GM21529 (cell line): Measurements from ENCODE around the gene SCYGR3.
"Not testable (repeated sequence)": the region's sequence is repeated elsewhere in the genome, so short reads cannot be mapped to it uniquely, and the experiment has no call there.

ENCODE experiments used
- ATAC-seq: cut with Tn5 transposase; IDR thresholded peaks from one replicate; pipeline ENCODE4 v1.9.1; 2021; ENCODE audit not compliant: unreplicated experiment

The SCYGR3 gene

GRCh38 chr2:227614246-227614645 is 394 bp downstream of the SCYGR3 start:
- ATAC-seq = no peak

GRCh38 chr2:227613272-227613660 is 1.4 kb downstream of the SCYGR3 start:
- ATAC-seq = no peak

DNA sequence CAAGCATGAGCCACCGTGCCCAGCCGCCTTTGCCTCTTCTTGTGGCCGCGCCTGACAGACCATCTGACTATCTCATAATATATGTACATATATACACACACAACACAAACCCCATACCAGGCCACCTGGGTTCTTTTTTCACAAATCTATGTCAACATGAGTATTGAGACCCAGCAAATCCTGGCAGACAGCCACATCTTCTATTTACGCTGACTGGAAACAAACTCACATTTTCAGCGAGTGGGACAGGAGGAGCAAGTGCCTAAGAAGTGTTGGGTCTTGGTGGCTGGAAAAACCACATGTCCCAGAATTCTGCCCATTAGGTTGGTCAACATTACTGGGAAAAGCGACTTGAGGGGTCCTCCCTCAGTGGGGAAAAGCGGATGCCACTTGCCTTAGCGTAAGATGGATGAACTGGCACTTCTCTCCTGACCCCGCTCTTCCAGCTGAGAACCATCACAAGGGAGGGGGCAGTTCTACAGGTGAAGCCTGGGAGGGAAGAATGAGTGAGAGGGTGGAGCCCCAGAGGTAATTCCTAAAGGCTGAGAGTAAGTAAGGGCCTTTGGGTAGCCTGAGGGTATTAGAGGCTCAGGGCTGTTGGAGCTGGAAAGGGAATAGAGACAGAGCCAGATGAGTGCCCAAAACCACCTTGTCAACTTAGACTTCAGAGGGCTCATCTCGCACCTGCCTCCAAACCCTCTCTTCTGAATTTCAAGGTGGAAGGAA is 1.9 kb downstream of the SCYGR3 start:
- no peak for ATAC-seq

DNA sequence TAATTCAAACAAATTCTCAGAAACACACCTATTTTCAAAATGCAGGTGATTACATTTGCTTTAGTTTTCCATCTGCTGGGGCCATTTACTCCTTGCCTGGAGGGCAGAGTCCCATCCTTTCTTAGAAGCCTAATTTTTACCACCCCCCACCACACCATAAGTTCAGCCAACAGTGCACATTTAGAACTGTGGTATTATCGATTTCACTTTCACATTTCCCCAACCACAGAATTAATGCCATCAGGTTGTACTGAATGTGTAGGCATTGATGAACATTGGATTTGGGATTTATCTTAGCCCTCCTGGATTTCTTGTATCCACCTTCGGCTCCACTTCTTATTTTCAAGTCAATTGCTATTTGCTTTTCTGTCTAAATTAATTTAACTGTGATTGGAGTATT is 4.5 kb downstream of the SCYGR3 start:
- no peak for ATAC-seq

DNA sequence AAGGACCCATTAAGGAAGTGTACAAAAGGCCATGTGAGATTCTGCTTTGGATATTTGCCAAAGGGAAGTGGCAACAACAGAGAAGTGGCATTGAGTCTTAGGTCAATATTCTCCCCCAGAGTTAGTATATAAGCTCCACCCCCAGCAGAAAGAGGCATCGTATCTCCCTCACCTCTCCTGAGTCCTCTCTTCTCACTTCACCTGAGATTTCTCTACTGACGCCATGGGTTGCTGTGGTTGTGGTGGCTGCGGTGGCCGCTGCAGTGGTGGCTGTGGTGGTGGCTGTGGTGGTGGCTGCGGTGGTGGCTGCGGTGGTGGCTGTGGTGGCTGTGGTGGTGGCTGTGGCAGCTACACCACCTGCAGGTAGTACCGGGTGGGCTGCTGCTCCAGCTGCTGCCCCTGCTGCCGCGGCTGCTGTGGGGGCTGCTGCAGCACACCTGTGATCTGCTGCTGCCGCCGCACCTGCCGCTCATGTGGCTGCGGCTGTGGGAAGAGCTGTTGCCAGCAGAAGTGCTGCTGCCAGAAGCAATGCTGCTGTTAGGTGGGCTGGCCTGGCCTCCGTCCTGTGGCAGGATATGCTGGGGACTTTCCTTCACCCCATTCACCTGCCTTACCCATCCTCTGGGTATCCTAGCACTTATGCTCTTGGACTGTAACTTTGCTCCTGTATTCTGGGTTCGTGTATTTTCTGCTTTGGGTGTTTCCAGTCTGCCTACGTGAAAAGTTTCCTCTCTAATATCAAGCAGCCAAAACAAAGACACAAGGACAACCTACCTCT is 5.9 kb downstream of the SCYGR3 start:
- ATAC-seq = peak; percentile 57

DNA sequence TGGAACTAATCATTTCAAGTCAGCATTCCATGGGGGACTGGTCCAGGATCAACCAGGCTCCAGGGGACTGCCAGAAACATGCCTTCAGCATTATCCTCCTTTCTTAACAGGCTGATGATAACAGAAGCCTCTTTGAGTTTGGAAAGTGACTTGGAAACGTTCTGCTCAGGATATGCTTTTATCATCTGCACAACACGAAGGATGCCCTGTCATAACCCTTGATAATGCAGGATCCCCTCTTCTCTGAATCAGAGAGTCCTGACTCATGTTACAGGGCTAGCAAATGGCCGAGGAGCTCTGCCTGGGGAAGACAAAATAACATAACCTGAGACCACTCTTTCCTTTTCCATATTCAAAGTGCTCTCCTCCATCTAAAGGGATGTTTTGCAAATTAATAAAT is 6.7 kb downstream of the SCYGR3 start:
- ATAC-seq = no peak

DNA sequence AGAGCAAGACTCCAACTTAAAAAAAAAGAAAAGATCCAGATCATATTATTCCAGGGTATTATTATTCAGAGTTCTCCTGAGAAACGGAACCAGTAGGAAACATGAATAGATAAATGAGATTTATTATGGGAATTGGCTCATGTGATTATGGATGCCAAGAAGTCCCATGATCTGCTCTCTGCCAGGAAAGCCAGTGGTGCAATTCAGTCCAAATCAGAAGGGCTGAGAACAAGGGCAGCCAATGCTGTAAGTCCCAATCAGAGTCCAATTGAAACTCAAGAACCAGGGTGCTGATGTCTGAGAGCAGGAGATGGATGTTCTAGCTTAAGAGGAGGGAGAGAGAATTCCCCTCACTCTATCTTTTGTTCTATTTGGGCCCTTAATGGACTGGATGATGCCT is 8.2 kb downstream of the SCYGR3 start:
- no peak for ATAC-seq

GRCh38 chr2:227602358-227602757 is 12.3 kb downstream of the SCYGR3 start:
- no peak for ATAC-seq

GRCh38 chr2:227598835-227599503 is 15.7 kb downstream of the SCYGR3 start, which contains the start of gene SCYGR2:
Gene SCYGR2 (plus strand): TSS chr2:227598893. CDS start chr2:227598893, 0 bp downstream.
- not testable (repeated sequence) for ATAC-seq

- no peak for ATAC-seq
Measured at GRCh38 chr2:227597998-227598397, 16.6 kb downstream of the SCYGR3 start.

GRCh38 chr2:227597036-227597435 is 17.6 kb downstream of the SCYGR3 start:
- no peak for ATAC-seq

DNA sequence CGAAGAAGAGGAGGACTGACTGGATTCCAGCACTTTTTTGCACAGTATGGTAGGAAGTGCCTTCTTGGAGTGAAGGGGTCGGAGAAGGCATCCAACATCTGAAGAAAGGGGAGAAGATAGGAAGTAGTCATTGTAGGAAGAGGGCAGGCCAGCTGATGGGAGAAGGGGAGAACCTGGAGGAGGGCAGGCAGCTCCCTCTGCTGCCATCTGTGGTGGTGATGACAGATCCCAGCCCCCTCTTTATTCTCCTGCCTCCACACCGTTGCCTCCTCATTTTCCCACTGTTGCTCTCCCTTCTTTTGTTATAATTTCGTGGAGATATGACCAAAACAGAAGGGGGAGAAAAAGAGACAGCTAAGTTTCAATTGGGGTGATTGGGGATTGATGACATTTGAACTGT is 18.8 kb downstream of the SCYGR3 start:
- ATAC-seq = no peak

DNA sequence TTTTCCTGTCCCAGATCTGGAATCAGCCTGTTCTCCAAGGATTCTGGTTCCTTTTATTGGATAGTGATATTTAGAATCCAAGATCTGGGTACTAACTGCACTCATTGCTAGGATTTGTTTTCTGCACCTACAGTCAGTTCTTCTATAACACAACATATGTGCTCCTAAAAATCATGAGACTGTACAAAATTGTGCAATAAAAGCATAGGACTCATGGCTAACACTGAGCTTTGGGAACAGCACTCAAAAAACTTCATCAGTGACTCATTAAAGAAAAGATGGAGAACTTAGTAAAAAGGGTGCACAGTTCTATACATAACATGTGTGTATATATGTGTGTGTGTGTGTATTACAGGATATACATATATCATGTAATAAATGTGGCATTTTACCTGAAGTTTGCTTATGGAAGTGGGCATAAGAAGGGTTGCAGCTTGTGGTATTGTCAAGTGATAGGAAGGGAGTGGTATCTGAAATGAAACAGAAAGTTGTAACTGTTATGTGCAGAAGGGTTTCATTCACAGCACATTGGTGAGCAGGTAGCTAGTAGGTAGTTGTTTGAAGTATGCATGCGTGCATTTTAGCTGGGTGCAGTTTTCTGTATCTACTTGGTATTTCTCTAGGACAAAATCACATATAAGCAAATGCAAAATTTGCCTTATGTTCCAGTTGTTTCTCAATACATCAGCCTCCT is 21.8 kb downstream of the SCYGR3 start:
- ATAC-seq = peak; percentile 75

DNA sequence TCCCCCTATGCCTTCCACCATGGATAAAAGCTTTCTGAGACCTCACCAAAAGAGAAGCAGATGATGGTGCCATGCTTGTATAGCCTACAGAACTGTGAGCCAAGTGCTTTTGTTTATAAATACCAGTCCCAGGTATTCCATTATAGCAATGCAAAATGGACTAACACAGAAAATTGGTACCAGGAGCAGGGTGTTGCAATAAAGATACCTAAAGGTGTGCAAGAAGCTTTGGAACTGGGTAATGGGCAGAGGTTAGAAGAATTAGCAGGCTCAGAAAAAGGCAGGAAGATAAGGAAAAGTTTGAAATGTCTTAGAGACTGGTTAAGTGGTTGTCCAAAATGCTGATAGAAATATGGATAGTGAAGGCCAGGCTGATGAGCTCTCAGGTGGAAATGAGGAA is 32.3 kb downstream of the SCYGR3 start:
- ATAC-seq = no peak

GRCh38 chr2:227579791-227580190 is 34.8 kb downstream of the SCYGR3 start:
- ATAC-seq = no peak

GRCh38 chr2:227578642-227579041 is 36.0 kb downstream of the SCYGR3 start:
- no peak for ATAC-seq

DNA sequence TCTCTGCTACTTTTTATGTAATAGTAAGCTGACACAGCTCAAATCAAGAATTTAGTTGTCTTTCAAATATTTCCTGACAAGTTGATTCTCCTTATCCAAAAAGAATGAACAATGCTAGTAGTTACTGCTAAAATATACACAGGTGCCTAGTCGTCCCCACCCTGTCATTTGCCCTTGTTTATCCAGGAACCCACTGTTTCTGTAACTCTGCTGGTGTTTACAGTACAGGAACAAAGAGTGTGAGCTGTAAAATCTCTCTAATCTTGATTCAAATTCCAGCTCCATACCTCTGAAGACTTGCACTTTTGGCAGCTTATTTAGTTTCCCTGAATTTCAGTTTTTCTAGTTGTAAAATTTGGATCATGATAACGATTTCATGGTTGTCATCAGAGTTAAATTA is 37.1 kb downstream of the SCYGR3 start:
- no peak for ATAC-seq

GRCh38 chr2:227576812-227577211 is 37.8 kb downstream of the SCYGR3 start:
- ATAC-seq = no peak

DNA sequence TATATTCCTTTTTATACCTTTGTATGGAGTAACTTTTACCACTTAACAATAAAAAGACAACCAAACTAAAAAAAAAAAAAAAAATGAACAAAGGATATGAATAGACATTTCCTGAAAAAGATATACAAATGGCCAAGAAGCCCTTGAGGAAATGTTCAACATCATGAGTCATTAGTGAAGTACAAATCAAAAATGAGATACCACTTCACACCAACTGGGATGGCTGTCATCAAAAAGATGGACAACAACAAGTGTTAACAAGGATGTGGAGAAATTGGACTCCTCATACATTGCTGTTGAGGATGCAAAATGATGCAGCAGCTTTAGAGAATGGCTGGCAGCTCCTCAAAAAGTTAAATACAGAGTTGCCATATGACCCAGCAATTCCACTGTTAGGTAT is 38.5 kb downstream of the SCYGR3 start:
- no peak for ATAC-seq

- no peak for ATAC-seq
Measured at GRCh38 chr2:227570615-227571014, 44.0 kb downstream of the SCYGR3 start.

GRCh38 chr2:227568852-227569169 is 45.8 kb downstream of the SCYGR3 start:
- ATAC-seq = no peak
